Measurements from ENCODE around the gene FBXW4. TPM values are rescaled to one million over a fixed set of nuclear protein-coding genes. Genes with fewer than 3 reads are reported as not detected.

The FBXW4 gene
- total and polyA plus RNA-seq, 2 of the 8 experiments (the other 6 are each of a cell fraction or from before 2014, with no cell fraction given) = 29.0 to 32.8 TPM

DNA sequence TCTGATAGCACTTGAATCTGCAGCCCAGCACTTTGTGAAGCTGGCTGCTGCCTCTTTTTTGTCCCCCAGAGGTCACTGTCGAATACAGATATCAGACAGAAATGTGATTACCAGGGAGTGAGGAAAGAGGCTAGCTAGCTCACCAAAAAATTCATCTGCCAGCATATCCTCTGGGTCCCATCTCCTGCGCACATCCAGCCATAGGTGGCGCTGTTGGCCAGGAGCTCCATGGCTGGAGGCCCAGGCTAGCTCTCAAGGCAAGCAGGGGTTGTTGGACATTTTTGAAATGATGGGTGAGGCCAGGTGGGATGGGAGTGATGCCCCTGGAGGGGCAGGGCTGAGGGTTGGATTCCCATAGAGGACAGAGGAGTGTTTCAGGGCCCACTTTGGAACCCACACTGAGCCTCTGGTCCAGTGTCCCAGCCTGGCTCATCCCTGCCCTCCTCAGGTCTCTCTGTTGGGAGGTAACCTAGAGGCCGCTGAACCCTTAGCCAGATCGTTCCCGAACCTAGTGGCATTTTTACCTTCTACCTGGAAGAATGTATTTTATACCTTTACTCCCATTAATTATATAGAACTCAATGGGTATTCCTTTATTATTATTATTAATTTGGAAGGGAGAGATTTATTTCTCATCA lies 92.1 kb downstream of the FBXW4 start:
- no peak overlapping the region for H2BK15ac ChIP-seq (ENCODE audit: low read length)
- H3K9me3 ChIP-seq (ENCODE audit: insufficient read depth in 2 of 2, low read depth in 1 of 2, low read length in 1 of 2) = no peaks in the 10 kb centered on the region
- peaks cover 2 to 9% (median 3%) of the 10 kb centered on the region in 4 experiments; a peak in 4 of 7 replicates for H3K4me1 ChIP-seq (replicated peaks in 1 of 4; ENCODE audit: control insufficient read depth in 3 of 4, insufficient read depth in 4 of 4, low read length in 3 of 4)
- no peak overlapping the region for H3K18ac ChIP-seq (ENCODE audit: extremely low read depth, low read length)
- H3K23ac ChIP-seq (ENCODE audit: insufficient read length) = no peak overlapping the region
- H3K4ac ChIP-seq (replicated peaks; ENCODE audit: insufficient read length, low read depth, low read length) = no peak overlapping the region
- H3K79me1 ChIP-seq (ENCODE audit: low read depth, low read length) = no peaks in the 10 kb centered on the region
- H3K27ac ChIP-seq (ENCODE audit: low read depth, low read length) = no peak overlapping the region
- no peaks in the 10 kb centered on the region for H4K20me1 ChIP-seq (replicated peaks in 1 of 2; ENCODE audit: control insufficient read depth in 1 of 2, insufficient read depth in 2 of 2, low read length in 2 of 2)
- no peak overlapping the region for H2BK12ac ChIP-seq (ENCODE audit: low read depth, low read length)
- H3K4me3 ChIP-seq (ENCODE audit: extremely low read depth in 1 of 4, insufficient read depth in 2 of 4, low read depth in 3 of 4, low read length in 4 of 4) = no peak overlapping the region
- H2AK5ac ChIP-seq (ENCODE audit: low read depth, low read length) = no peak overlapping the region
- 48% methylated on average over 6 of the region's 6 CpGs; no CpG with 5 or more reads in 1 of the 2 experiments for WGBS, 2 experiments (ENCODE audit: extremely low coverage in 1 of 2, insufficient coverage in 1 of 2, insufficient read length in 1 of 2, insufficient replicate concordance in 2 of 2, low coverage in 1 of 2, low lambda C conversion rate in 2 of 2, missing lambda C conversion rate in 1 of 2)
- no peak overlapping the region for H2BK20ac ChIP-seq (ENCODE audit: low read length)
- H4K8ac ChIP-seq (ENCODE audit: extremely low read depth, insufficient read depth, low read length) = no peak overlapping the region
- H2BK120ac ChIP-seq (replicated peaks; ENCODE audit: low read depth, low read length) = no peak overlapping the region
- no peak overlapping the region for H3K9ac ChIP-seq (replicated peaks in 1 of 4; ENCODE audit: extremely low read depth in 1 of 4, low read depth in 3 of 4, low read length in 3 of 4)
- H3K27me3 ChIP-seq (replicated peaks in 1 of 4; ENCODE audit: control insufficient read depth in 3 of 4, extremely low read depth in 1 of 4, insufficient read depth in 3 of 4, low read length in 3 of 4) = no peaks in the 10 kb centered on the region
- ChIA-PET POLR2A (ENCODE audit: partially characterized antibody) (interaction anchor here (1.0 to 1.3 kb wide), 5 partner anchors 25 to 180 kb away, joined by 3 to 6 read pairs (median 4); partner anchors contain the start of gene NPM3), CTCF (ENCODE audit: partially characterized antibody) (interaction anchor here (0.6 to 17.3 kb wide), 45 partner anchors 9 to 234 kb away, joined by 3 to 246 read pairs (median 5); partner anchors contain the start of genes DPCD, NPM3 and POLL)
- H3K56ac ChIP-seq (replicated peaks; ENCODE audit: insufficient read length, low read depth, low read length) = no peak overlapping the region
- FAIRE-seq (peak; percentile 98), DNase-seq (ENCODE audit: low read depth in 1 of 2, low spot score in 2 of 2) (peak; percentile 81 to 94)
- no peak overlapping the region for H4K5ac ChIP-seq (ENCODE audit: insufficient read length, low read depth, low read length)
- no peak overlapping the region for H2BK5ac ChIP-seq (ENCODE audit: low read depth, low read length)
- H2AFZ ChIP-seq (ENCODE audit: low read length) = no peak overlapping the region
- no peaks in the 10 kb centered on the region for H3K23me2 ChIP-seq (ENCODE audit: low read depth, low read length)
- no peaks in the 10 kb centered on the region for H3K36me3 ChIP-seq (ENCODE audit: control insufficient read depth in 2 of 4, insufficient read depth in 4 of 4, low read length in 3 of 4)
- H3K4me2 ChIP-seq (ENCODE audit: insufficient read depth in 1 of 2, low read depth in 2 of 2, low read length in 2 of 2) = no peak overlapping the region
- no peak overlapping the region for H3K14ac ChIP-seq (ENCODE audit: insufficient read length)
- no peak overlapping the region for H4K91ac ChIP-seq (replicated peaks; ENCODE audit: insufficient read length, low read length)
- no peaks in the 10 kb centered on the region for H3K79me2 ChIP-seq (ENCODE audit: control insufficient read depth in 1 of 2, insufficient read depth in 2 of 2, low read length in 2 of 2)
- TF ChIP-seq YY1 (IDR thresholded peaks at IDR 0.05; ENCODE audit: low read depth, low read length) (peak; percentile 71), CTBP2 (IDR thresholded peaks at IDR 0.05; ENCODE audit: borderline replicate concordance, insufficient read depth, insufficient read length, low read length) (no peak), CEBPB (IDR thresholded peaks at IDR 0.05; ENCODE audit: low read depth, low read length) (0 out of 2 replicates have a peak, but pooled peaks have one; percentile 33), BRCA1 (IDR thresholded peaks at IDR 0.05; ENCODE audit: low read depth, low read length) (no peak), RAD21 (IDR thresholded peaks at IDR 0.05 in 1 of 2, conservative IDR thresholded peaks at IDR 0.05 in 1 of 2; ENCODE audit: low read depth in 2 of 2, low read length in 2 of 2) (peak; percentile 98), TCF12 (IDR thresholded peaks at IDR 0.05; ENCODE audit: low read depth, low read length) (0 out of 2 replicates have a peak, but pooled peaks have one; percentile 16), BCL11A (IDR thresholded peaks at IDR 0.05; ENCODE audit: low read depth in 2 of 2, low read length in 2 of 2) (no peak), POLR2AphosphoS5 (IDR thresholded peaks at IDR 0.05; ENCODE audit: low read depth, low read length) (0 out of 2 replicates have a peak, but pooled peaks have one; percentile 22), SUZ12 (IDR thresholded peaks at IDR 0.05; ENCODE audit: low read length) (no peak), GABPA (IDR thresholded peaks at IDR 0.05; ENCODE audit: borderline replicate concordance, insufficient read depth, low read length) (peak; percentile 66; the same call in 1 of the 2 replicates)

All from H1 (cell line).